HEK293 (cell line): Measurements from ENCODE around the gene KIF13A.
"Not testable (repeated sequence)": the region's sequence is repeated elsewhere in the genome, so short reads cannot be mapped to it uniquely, and the experiment has no call there.

Experiments used
- CTCF ChIA-PET: fragments of 350-600 bp; formaldehyde crosslinking; extraction: SDS; loops from one replicate; lab custom pipeline; 2021; ENCODE audit warnings: antibody characterized with exemption; lab: Yijun Ruan, JAX
- POLR2A ChIA-PET: fragments of 300-600 bp; formaldehyde crosslinking; extraction: SDS; loops from one replicate; lab custom pipeline; 2020; ENCODE audit warnings: antibody characterized with exemption, inconsistent platforms; lab: Yijun Ruan, JAX
- H3K27ac ChIP-seq: fragments of 200-500 bp; sonication (Bioruptor generic); 2 replicates; pipeline ENCODE4 v1.5.1; 2014; ENCODE audit warnings: low read depth, low read length, control low read depth, inconsistent platforms; ENCODE audit errors: extremely low read depth
- H3K36me3 ChIP-seq, 2 experiments: fragments of 200-500 bp in 1 of 2; sonication (Bioruptor generic) in 1 of 2; 1 replicate in 1 of 2; 2 replicates in 1 of 2; pipeline ENCODE4 v1.5.1; 2014 to 2017; ENCODE audit warnings: inconsistent platforms in 2 of 2, low read length in 2 of 2; ENCODE audit not compliant: control insufficient read depth in 2 of 2, insufficient read depth in 1 of 2
- H3K4me1 ChIP-seq: fragments of 200-500 bp; sonication (Bioruptor generic); 2 replicates; pipeline ENCODE4 v1.5.1; 2014; ENCODE audit warnings: mild to moderate bottlenecking, low read length, inconsistent platforms; ENCODE audit not compliant: control insufficient read depth, insufficient read depth
- H3K4me3 ChIP-seq: 2 replicates; pipeline ENCODE4 v1.5.1; 2011; ENCODE audit warnings: low read depth, mild to moderate bottlenecking, control low read depth, low read length, moderate library complexity
- H3K9me3 ChIP-seq: fragments of 200-500 bp; sonication (Bioruptor generic); 2 replicates; pipeline ENCODE4 v1.5.1; 2014; ENCODE audit warnings: low read depth, low read length, inconsistent platforms; ENCODE audit not compliant: control insufficient read depth, insufficient read depth
- BCL11B ChIP-seq: fragments of 450-650 bp; formaldehyde crosslinking; IDR thresholded peaks from 2 replicates; pipeline ENCODE4 v1.5.1; 2016; ENCODE audit warnings: low read depth, missing biosample characterization, missing genetic modification characterization
- CTCF ChIP-seq: fragments of 450-650 bp; formaldehyde crosslinking; IDR thresholded peaks from 2 replicates; pipeline ENCODE4 v1.5.1; 2016; ENCODE audit warnings: missing biosample characterization, missing genetic modification characterization
- EGR2 ChIP-seq: fragments of 450-650 bp; formaldehyde crosslinking; IDR thresholded peaks from 2 replicates; pipeline ENCODE4 v1.5.1; 2016; ENCODE audit warnings: low read depth, missing biosample characterization, missing genetic modification characterization
- HOXC10 ChIP-seq: sonication (generic); formaldehyde crosslinking; IDR thresholded peaks from 2 replicates; pipeline ENCODE4 v1.8.1; 2023; ENCODE audit warnings: mild to moderate bottlenecking, missing genetic modification reagents
- KLF10 ChIP-seq: fragments of 450-650 bp; IDR thresholded peaks from 2 replicates; pipeline ENCODE4 v1.5.1; 2018; ENCODE audit warnings: missing biosample characterization, mild to moderate bottlenecking, missing genetic modification characterization
- KLF9 ChIP-seq: fragments of 450-650 bp; formaldehyde crosslinking; IDR thresholded peaks from 2 replicates; pipeline ENCODE4 v1.5.1; 2016; ENCODE audit warnings: missing biosample characterization, missing genetic modification characterization, low read depth
- ZBTB20 ChIP-seq: fragments of 450-650 bp; formaldehyde crosslinking; IDR thresholded peaks from 2 replicates; pipeline ENCODE4 v1.5.1; 2016; ENCODE audit warnings: missing biosample characterization, missing genetic modification characterization
- ZBTB48 ChIP-seq: fragments of 450-650 bp; formaldehyde crosslinking; IDR thresholded peaks from 2 replicates; pipeline ENCODE4 v1.5.1; 2016; ENCODE audit warnings: missing biosample characterization, missing genetic modification characterization
- ZNF184 ChIP-seq: fragments of 450-650 bp; IDR thresholded peaks from 2 replicates; pipeline ENCODE4 v1.5.1; 2018; ENCODE audit warnings: missing biosample characterization, mild to moderate bottlenecking, missing genetic modification characterization
- ZNF221 ChIP-seq: fragments of 450-650 bp; formaldehyde crosslinking; IDR thresholded peaks from 2 replicates; pipeline ENCODE4 v1.5.1; 2017; ENCODE audit warnings: missing biosample characterization, missing genetic modification characterization, borderline replicate concordance
- ZNF514 ChIP-seq: fragments of 450-650 bp; formaldehyde crosslinking; IDR thresholded peaks from 2 replicates; pipeline ENCODE4 v1.5.1; 2016; ENCODE audit warnings: missing biosample characterization, missing genetic modification characterization
- ZNF580 ChIP-seq: fragments of 450-650 bp; formaldehyde crosslinking; IDR thresholded peaks from 2 replicates; pipeline ENCODE4 v1.5.1; 2016; ENCODE audit warnings: missing biosample characterization, missing genetic modification characterization
- ZNF645 ChIP-seq: fragments of 450-650 bp; formaldehyde crosslinking; IDR thresholded peaks from 2 replicates; pipeline ENCODE4; 2016; ENCODE audit warnings: missing biosample characterization, missing genetic modification characterization
- ZNF768 ChIP-seq: fragments of 450-650 bp; formaldehyde crosslinking; IDR thresholded peaks from 2 replicates; pipeline ENCODE4 v1.5.1; 2018; ENCODE audit warnings: missing biosample characterization, mild to moderate bottlenecking, missing genetic modification characterization
- ZSCAN30 ChIP-seq: fragments of 450-650 bp; IDR thresholded peaks from 2 replicates; pipeline ENCODE4 v1.5.1; 2018; ENCODE audit warnings: missing biosample characterization, mild to moderate bottlenecking, missing genetic modification characterization, moderate library complexity

Gene KIF13A

GRCh38 chr6:17912521-17912920, 74.9 kb downstream of the KIF13A start (continued):
- no peak for TF ChIP-seq ZBTB20 (tag by site-specific recombination)
- TF ChIP-seq, all 188 proteins: peak for 0

- H3K4me1 ChIP-seq, H3K4me3 ChIP-seq, H3K9me3 ChIP-seq, H3K36me3 ChIP-seq, POLR2A ChIA-PET, H3K27ac ChIP-seq: not testable (repeated sequence)
- CTCF ChIA-PET, result interaction anchor here (0.8 kb wide), 1 partner anchor 14 kb away, joined by 3 read pairs; no protein-coding TSS in a partner anchor
Observed at GRCh38 chr6:17911656-17912055, 75.8 kb downstream of the KIF13A start.

- CTCF ChIA-PET, result no interaction called here
- H3K4me1 ChIP-seq, result no peaks in the 10 kb centered on the region
- TF ChIP-seq HOXC10 (CRISPR knock-in tag) (no peak), ZNF768 (no peak), ZNF645 (no peak), KLF10 (tag by site-specific recombination) (no peak), KLF9 (tag by site-specific recombination) (no peak), BCL11B (tag by site-specific recombination) (no peak), ZNF580 (tag by site-specific recombination) (no peak), ZNF221 (tag by site-specific recombination) (no peak)
Observed at GRCh38 chr6:17910189-17910588, 77.2 kb downstream of the KIF13A start.

GRCh38 chr6:17908831-17909230, 78.6 kb downstream of the KIF13A start:
- H3K27ac ChIP-seq, result no peak overlapping the region
- no peaks in the 10 kb centered on the region for H3K36me3 ChIP-seq
- H3K9me3 ChIP-seq, result no peaks in the 10 kb centered on the region
- POLR2A ChIA-PET, result no interaction called here
- H3K4me1 ChIP-seq, result no peaks in the 10 kb centered on the region
- CTCF ChIA-PET, result interaction anchor here (0.7 kb wide), 2 partner anchors 132 to 249 kb away, joined by 3 to 4 read pairs; no protein-coding TSS in a partner anchor
- TF ChIP-seq ZNF514 (tag by site-specific recombination) (no peak), CTCF (tag by site-specific recombination) (no peak), ZNF184 (tag by site-specific recombination) (no peak), ZSCAN30 (tag by site-specific recombination) (no peak), EGR2 (tag by site-specific recombination) (no peak), ZBTB48 (tag by site-specific recombination) (no peak)
- TF ChIP-seq, all 188 proteins: peak for 0
- no peak overlapping the region for H3K4me3 ChIP-seq

More at GRCh38 chr6:17910189-17910588, 77.2 kb downstream of the KIF13A start:
- POLR2A ChIA-PET, result no interaction called here
- Histone ChIP-seq H3K36me3 (no peaks in the 10 kb centered on the region), H3K9me3 (no peaks in the 10 kb centered on the region), H3K27ac (no peak overlapping the region), H3K4me3 (no peak overlapping the region)
